Left renal cortex interstitium (tissue), 4 donors: ENCODE results near the gene TMEM125. TPM values are rescaled to one million over a fixed set of nuclear protein-coding genes. Genes with fewer than 3 reads are reported as not detected.
A peak's percentile ranks its signal among the peaks of the same experiment; 100 is the strongest.

Experiments
- DNase-seq, 4 donors: peaks; one replicate each; pipeline ENCODE4 v3.0.0-alpha.2; 2013; ENCODE audit warnings: low read depth in 4 of 4, low spot score in 2 of 4, missing footprints in 1 of 4
- polyA plus RNA-seq, 4 donors: library from polyadenylated mRNA; unstranded; fragments of 120-200 nt; gene quantifications; one replicate each; pipeline ENCODE4 v1.2.1, GENCODE V29; 2013; ENCODE audit not compliant: insufficient read length in 4 of 4

TMEM125 gene
- 10 to 100 TPM; 12.5 to 17.9 (median 14.3) TPM for polyA plus RNA-seq

DNA sequence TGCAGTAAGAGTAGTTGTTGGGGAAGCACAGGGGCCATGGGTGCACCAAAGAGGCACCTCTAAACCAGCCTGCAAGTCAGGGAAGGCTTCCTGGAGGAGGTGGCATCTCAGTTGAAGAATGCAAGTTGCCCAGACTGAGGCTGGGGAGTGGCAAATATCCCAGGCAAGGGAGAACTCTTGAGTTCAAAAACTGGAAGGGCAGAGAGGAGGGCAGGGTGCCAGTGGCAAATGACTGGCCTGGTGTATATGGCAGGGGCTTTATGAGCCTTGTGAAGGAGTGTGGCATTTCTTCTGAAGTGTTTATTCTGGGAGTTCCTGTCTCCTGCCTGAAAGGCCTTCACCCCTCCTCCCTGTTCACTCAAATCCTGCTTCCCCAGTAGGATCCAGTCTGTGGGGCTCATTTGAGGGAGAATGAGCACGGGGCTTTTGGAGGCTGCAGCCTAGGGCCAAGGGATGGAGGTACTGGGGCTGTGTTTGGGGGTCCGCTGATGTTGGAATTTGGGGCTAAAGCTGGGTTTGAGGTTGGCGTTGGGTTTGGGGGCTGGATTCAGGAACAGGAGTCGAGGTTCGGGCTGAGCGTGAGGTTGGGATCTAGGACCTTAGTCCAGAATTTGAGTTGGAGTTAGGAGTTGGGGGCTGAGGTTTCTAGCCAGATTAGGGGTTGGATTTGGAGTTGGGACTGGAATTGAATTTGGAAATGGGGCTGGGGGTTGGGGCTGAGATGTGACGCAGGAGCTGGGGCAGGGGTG is at the start of gene TMEM125:
TSS of gene TMEM125 (plus strand) at position 357 of the 749 bp plus-strand sequence. CDS start 2,740 bp downstream, outside the sequence.
- DNase-seq = no peak

DNA sequence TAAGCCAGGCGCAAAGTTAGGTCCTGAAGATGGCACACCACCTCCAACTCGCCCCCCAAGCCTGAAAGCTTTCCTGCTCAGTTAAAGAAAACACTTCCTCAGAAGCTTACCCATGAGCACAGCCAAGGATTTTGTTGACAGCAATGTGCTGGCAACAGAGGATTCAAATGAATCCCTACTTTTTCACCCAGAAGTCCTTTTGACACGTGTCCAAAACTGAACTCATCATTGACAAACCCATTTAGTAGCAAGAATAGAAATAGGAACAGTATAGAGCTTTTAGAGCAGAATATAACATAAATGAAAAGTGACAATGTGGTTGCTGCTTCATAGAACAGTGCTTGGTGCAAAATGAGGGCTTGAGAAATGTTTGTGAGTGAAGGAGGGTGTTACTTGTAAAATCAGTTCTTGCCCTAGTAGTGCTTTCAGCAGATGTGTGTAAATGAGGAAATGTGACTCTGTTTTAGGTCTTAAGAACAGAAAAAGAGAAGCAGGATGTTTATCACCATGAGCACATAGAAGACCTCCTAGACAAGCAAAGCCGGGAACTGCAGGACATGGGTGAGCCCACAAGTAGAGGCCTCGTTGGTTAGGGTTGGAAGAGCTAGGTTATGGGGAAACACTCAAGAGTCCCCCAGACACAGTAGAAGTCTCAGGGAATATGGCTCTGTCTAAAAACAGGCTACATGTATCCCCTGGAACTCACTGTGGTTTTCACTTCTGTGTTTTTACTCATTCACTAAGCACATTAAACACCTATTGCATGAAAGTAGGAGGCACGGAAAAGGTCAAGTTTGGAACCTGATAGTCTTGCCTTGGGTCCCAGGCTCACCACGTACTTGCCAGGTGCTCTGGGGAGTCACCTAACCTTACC is 48.6 kb upstream of the TMEM125 start:
- DNase-seq = no peak

DNA sequence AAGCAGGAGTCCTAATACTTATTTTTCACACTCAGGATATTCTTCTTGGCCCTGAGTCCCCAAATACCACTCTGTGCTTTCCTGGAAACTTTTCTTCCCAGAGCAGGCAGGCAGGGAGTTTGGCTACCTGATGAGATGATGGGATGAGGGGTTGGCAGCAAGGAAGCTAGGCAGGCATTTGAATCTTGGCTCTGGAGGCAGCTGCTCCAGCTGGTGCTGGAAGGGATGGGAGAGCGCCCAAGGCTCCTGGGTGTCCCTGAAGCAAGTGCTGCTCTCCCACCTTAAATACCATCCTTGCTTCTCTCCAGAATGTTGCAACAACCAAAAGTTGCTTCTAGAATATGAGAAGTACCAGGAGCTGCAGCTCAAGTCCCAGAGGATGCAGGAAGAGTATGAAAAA is 48.0 kb upstream of the TMEM125 start:
- no peak for DNase-seq

DNA sequence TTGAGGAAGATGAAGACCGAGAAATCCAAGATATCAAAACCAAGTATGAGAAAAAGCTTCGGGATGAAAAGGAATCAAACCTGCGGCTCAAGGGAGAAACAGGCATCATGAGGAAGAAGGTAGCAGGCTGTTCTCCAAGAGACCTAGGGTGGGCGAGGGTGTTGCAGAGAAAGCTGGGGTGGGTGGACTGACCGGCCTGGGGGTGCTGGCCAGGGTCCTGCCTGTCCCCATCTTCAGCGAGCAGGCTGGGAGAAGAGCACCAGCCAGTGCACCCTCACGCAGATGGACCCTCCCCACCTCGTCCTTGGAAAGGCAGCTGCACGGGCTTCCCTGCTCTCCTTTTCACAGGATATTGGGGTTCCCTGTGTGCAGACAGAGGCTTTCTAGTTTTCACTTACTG is 46.9 kb upstream of the TMEM125 start:
- no peak for DNase-seq

DNA sequence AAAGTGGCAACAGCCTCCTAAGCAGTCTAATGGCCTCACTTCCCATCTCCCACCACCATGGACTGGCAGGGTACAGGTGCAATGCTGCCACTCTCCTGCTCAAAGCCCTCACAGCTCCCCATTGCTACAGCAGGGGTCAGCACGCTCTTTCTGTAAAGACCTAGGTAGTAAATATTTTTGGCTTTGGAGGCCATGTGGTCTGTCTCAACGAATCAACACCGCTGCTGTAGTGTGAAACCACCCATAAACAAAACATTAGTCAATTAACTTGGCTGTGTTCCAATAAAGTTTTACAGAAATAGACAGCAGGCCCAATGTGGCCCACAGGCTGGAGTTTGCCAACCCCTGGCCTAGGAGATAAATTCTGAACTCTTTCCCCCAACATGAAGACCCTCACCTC is 44.6 kb upstream of the TMEM125 start:
- DNase-seq = no peak

DNA sequence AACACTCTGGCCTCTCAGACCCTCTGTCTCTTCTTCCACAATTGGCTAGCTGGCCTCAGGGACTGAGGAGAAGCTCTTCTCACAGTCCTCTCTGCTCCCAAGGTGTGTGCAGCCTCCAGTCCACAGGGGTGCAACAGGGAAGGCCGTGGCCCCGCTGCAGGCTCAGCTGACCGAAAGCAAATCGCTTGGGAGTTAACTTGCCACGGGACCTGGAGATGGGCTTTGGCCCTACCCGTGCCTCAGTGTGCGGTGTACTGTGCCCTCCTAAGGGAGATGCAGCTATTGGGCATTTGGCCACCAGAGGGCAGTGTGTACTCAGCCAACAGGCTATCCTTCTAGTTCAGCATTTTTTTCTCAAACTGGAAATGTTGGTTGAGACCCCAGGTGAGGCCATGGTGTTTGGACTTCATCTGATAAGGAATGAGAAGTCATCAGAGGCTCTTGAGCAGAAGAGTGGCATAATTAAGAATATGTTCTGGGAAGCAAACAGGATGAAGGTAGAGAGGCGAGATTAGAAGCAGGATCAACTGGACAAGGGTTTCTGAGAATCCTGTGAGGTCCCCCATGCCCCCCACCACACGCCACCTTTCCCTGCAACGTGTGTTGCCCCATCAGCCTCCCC is 42.5 kb upstream of the TMEM125 start:
- peak; percentile 50 to 73 (median 60) for DNase-seq

DNA sequence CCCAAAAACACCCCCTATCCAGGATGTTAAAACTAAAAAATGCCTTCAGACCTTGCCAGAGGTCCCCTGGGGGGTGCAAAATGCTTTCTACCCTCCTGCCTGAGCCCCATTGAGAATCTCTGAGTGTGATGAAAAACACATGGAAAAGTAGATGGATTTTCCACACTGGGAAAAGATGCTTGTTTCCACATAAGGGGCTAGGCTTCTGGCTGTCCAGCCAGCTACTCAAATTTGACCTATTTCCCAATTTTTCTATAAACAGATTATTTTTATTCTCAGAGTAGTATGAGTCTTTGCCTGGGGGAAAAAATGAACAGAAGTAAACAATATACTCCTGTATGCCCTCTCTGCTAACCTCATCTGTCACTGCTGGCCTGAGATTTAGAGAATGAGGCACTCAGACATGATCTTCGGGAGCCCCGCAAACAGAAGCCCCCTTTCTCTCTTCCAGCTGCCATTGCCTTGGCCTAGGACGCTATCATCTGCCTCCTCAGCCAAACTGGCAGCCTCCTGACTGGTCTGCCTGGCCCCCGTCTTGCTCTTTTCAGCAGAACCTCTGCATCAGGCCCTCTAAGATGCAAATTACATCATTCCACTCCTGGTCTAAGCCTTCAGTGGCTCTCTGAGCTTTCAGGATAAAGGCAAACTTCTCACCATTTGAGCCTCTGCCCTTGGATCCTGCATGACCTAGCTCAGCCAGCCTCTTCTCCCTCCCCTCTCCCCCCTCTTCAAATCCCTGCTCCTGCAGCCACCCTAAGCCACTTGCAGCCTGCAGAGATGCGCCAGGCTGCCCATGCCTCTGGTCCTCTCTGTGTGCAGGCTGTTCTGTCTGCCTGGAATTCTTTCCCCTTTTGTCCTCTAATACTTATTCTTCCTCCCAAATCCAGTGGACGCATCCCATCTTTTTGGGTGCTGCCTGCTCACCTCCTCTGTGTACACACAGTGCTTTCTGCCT is 39.7 kb upstream of the TMEM125 start:
- DNase-seq = no peak

DNA sequence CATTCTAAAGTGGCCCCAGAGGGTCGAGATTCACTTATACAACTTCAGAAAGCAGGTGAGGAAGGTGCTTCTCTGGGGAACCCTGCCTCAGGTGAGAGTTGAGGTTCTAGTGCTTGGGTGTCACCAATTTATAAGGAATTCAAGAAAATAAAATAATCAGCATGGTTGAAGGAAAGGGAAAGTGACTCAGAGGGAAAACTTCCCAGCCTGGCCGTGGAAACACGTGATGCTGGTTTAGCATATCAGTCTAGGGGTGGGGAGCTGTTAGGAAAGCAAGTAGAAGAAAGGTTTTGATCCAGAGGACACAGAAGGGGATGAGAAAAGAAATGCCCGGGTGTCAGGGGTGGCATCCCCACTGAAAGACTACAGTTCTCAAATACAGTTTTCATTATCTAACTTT is 37.7 kb upstream of the TMEM125 start:
- no peak for DNase-seq

DNA sequence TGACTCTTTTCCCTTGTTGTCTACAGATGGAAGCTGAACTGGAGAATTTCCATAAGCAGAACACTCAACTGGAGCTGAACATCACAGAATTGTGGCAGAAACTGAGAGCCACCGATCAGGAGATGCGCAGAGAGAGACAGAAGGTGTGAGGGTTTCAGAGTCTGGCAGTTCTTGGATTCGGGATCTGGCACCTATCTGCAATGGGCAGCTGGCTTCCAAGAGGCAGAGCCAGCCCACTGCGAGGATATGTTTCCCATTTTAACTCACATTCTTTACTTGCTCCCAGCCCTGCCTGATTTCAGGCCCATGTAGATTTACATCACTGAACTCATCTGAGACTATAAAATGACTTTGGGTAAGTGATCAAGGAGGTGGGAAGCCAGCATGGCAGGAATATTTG is 37.3 kb upstream of the TMEM125 start:
- no peak for DNase-seq

DNA sequence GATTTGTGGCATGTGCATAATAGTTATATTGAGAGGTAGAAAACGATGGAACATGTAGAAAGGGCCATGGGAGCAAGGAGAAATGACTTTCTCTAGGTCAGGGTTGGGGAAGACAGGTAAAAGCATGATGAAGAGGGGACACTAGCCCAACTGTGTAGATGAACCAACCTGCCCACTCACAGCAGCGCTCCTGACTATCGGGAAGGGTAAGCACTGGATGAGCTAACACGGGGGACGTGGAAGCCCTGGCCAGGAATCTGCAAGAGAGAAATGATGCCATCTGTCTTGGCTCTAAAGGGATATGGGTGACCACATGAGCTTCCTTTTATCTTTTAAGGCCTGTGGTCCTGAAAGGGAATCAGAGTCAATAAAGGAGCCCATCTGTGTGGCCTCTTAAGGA is 36.2 kb upstream of the TMEM125 start:
- DNase-seq = no peak

DNA sequence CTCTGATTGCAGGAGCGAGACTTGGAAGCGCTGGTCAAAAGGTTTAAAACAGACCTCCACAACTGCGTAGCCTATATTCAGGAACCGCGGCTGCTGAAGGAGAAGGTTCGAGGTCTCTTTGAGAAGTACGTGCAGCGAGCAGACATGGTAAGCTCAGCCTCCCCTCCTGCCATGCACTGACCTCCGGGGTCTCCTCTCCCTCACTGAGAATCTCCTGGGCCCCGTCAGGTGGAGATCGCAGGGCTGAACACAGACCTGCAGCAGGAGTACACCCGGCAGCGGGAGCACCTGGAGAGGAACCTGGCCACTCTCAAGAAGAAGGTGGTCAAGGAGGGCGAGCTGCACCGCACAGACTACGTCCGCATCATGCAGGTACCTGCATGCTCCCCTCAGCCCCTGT is 35.5 kb upstream of the TMEM125 start:
- no peak for DNase-seq

DNA sequence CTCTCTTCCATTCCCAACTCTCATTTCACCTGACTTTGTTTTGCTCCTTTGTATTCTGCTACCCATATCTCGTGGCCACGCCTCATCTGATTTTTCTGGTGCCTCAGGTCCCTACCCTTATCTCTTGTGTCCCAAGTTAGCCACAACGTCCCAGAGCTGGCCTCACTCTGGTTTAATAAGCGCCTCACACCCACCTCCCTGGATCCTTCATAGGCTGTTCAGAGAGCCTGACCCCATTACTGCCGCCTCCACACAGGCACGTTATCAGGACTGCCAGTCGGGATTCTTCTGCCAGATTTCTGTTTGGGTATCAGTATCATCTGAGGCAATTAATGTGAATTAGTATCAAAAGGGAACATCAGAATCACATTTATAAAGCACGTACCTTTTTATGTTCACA is 34.7 kb upstream of the TMEM125 start:
- no peak for DNase-seq

DNA sequence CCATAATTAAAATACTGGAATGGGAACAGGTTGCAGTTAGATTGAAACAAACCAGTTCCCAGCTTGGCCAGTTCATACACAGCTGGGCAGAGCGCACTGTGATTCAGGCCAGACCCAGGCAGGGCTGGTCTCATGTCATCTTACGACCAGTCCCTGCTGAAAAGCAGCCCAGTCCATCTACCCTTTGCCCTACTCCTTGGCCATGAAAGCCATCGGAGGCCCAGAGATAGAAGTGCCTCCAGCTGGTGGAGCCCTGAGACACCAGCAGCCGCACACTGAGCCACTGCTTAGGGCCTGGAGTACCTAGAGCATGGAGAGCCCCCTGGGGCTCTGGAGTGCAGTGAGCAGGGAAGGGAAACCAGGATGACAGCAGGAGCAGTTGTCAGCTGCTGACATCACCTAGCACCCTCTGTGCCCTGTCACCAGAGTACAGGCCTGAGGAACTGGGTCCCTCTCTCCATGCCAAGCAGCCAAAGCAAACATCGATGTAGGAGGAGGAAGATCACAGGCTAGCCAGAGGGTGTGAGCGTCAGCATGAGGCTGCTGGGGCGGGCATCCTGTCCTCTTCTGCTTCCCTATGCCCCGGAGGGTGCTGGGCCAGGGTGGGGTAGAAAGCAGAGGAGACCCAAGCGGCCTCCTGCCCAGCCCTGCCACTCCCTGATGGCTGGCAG is 34.2 kb upstream of the TMEM125 start:
- DNase-seq = no peak

DNA sequence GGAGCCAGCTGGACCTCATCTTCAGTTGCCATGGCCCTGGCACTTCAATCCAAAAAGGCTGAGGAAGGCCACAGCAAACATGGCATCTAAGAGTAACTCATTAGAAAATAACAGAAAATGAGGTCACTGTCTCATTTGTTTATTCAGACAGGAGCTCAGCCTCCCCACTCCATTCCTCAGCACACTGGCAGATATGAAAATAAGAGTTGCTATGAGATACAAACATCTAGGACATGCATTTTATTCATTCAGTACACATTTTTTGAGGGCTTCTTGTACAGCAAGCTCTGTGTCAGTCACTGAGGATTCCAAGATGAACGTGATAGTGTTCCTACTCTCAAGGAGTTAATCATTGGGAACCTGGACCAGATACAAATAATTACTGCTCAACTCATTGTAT is 32.7 kb upstream of the TMEM125 start:
- no peak for DNase-seq

DNA sequence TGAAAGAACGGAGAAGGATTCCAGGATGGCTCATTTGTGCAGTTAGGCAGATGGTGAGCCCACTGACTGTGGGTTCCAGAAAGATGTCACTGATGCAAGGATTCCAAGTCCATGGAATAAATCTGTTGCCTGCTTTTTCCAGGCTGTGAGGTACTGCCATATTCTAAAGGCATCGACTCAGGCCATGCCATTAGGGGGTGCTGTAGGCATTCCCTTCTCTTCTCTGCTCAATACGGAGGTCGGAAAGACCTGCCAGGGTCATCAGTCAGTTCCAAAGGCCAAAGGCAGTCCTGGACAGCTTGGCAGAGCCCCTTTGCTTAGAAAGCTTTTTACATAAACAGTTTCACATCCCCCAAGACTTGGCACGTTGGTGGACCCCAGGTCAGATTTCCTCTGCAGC is 31.7 kb upstream of the TMEM125 start:
- DNase-seq = peak in 3 of 4 donors; percentile 7 to 50 (median 28)

DNA sequence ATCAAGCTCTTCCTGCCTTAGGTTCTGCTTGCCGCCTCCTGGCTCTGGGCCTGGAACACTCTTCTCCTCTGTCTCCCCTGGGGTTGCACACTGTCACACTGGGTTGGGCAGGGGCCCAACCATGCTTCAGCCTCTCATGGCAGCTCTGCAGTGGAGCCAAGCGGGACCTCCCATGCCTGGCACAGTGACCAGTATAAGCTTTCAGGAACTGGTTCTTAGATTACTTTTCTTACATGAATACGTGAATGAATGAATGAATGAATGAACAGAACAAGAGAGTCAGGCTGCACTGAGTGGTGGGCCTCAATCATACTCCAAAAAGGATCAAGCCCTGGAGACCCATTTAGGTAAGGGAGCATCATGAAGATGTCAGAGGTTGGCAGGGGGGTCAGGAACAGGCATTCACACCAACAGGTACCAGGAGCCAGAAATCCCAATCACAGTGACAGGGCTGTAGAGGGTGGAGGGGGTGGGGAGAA is 30.8 kb upstream of the TMEM125 start:
- no peak for DNase-seq

DNA sequence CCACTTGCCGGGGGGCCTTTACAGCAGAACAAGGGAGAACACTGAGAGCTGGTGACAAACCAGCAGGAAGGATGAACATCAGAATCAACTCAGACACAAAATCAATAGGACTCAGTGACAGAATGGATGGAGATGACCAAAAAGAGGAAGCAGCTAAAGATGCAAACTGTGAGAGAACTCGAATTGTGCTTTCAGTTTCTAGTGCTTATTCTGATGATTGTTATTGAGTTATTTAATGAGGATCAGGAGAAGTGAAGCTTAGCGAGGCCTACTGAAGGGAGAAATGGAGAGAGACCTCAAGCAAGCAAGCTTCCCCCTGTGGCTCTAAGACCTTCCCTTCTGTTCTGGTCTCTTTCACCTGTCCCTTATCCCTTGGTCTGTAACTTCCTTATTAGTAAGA is 30.3 kb upstream of the TMEM125 start:
- no peak for DNase-seq

DNA sequence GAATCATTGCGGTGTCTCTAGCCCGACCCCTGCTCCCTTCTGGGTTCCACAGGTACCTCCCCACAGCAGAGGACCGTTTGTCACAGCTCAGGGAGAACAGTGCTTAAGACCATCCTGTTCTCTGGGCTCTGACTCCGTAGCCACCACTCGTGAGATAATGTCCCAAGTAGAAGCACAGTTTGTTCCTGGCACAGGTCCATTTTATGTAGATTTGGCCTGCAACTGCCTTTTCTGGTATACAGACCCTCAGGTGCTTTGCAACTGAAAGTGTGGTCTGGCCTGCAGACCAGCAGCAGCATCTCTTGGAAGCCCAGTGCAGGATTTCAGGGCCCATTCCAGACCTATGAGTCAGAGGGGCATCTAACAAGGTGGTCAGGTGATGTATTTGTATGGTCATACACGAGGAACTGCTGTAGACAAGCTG is 28.4 kb upstream of the TMEM125 start:
- no peak for DNase-seq

DNA sequence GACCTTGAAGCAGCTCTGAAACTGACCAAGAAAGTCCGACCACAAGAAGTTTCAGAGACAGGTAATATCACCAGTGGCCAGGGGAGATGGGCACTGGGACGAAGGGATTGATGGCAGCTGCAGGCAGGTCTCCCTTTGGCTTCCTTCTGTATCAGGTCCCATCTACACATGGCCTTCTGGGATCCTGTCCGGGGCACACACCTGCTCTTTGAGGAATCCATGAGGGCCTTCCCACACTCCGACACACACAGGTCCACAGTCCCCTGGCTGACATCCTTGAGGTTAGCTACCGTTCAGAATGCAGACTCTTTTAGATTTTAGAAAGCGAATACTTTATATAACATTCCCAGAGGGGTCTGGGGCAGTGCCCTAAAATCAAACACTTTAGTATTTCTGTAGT is 26.5 kb upstream of the TMEM125 start:
- no peak for DNase-seq
